Measurements from ENCODE around the gene INKA2. TPM values are rescaled to one million over a fixed set of nuclear protein-coding genes. Genes with fewer than 3 reads are reported as not detected.

Gene INKA2
- total and polyA plus RNA-seq, 4 donors = 1.3 to 14.8 (median 11.7) TPM; not detected in 1

GRCh38 chr1:111691886-111692285, 47.3 kb downstream of the INKA2 start:
- Histone ChIP-seq H3K27ac (ENCODE audit: low read depth in 1 of 2, low read length in 2 of 2) (no peak overlapping the region), H3K27me3 (ENCODE audit: control insufficient read depth in 1 of 2, insufficient read depth in 2 of 2, low read length in 1 of 2) (no peaks in the 10 kb centered on the region), H3K4me3 (ENCODE audit: low read length in 2 of 2) (no peak overlapping the region), H3K4me1 (ENCODE audit: control insufficient read depth in 1 of 2, insufficient read depth in 2 of 2, low read length in 2 of 2) (peaks cover 0 to 2% of the 10 kb centered on the region in 2 donors), H3K36me3 (ENCODE audit: control insufficient read depth in 1 of 2, insufficient read depth in 2 of 2, low read length in 1 of 2) (no peaks in the 10 kb centered on the region), H3K9me3 (ENCODE audit: control insufficient read depth, low read length) (no peaks in the 10 kb centered on the region)
- ATAC-seq (ENCODE audit: low FRiP score) = no peak
- DNase-seq = no peak
- intact Hi-C loops (cut with DNase I) = loop anchor here in 1 of 2 donors (5.0 kb wide), 1 partner anchor 185 kb away; no protein-coding TSS in a partner anchor
- 95 to 98% methylated on average over 1 of the region's 1 CpG for WGBS, 2 donors

DNA sequence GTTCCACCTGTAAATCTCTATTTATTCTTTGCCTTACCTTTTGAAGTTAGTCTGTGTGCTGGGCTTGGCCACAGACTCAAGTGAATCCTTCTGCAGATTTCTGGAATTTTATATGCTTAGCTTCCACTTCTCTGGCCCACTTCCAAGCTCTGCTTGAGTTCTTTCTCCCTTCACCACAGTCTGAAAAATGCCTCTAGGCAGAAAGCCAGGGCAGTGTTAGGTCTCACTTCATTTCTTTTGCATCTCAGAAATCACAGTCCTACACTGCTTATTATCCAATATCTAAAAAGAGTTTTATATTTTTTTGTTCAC, 48.9 kb downstream of the INKA2 start:
- ATAC-seq (ENCODE audit: low FRiP score) (no peak), DNase-seq (peak; percentile 52 to 67)
- Histone ChIP-seq H3K27ac (ENCODE audit: low read depth in 1 of 2, low read length in 2 of 2) (no peak overlapping the region), H3K36me3 (ENCODE audit: control insufficient read depth in 1 of 2, insufficient read depth in 2 of 2, low read length in 1 of 2) (no peaks in the 10 kb centered on the region), H3K27me3 (ENCODE audit: control insufficient read depth in 1 of 2, insufficient read depth in 2 of 2, low read length in 1 of 2) (no peaks in the 10 kb centered on the region), H3K4me3 (ENCODE audit: low read length in 2 of 2) (no peak overlapping the region), H3K4me1 (ENCODE audit: control insufficient read depth in 1 of 2, insufficient read depth in 2 of 2, low read length in 2 of 2) (peaks cover 0 to 2% of the 10 kb centered on the region in 2 donors), H3K9me3 (ENCODE audit: control insufficient read depth, low read length) (no peaks in the 10 kb centered on the region)
- intact Hi-C loops (cut with DNase I) = loop anchor here in 1 of 2 donors (5.0 kb wide), 1 partner anchor 183 kb away; no protein-coding TSS in a partner anchor

Other genes starting within 250 kb of the INKA2 start
- gene ADORA3, start 235.8 kb downstream of the INKA2 start, total RNA-seq = 10 to 100 TPM in 1 of 2 donors, 1 to 10 TPM in 1; 4.3 to 10.5 TPM
- 10 to 100 TPM in 1 of 2 donors, 1 to 10 TPM in 1; 3.4 to 13.4 TPM for gene ADORA3, start 235.8 kb downstream of the INKA2 start, polyA plus RNA-seq
- 1 to 10 TPM; 4.0 to 6.0 TPM for gene TMIGD3, start 235.8 kb downstream of the INKA2 start, total RNA-seq
- gene TMIGD3, start 235.8 kb downstream of the INKA2 start, polyA plus RNA-seq = 1 to 10 TPM; 1.3 to 7.3 TPM
- gene RAP1A, start 119.6 kb downstream of the INKA2 start, total RNA-seq = 100 to 1,000 TPM; 125 to 174 TPM
- gene RAP1A, start 119.6 kb downstream of the INKA2 start, polyA plus RNA-seq = 100 to 1,000 TPM; 108 to 318 TPM
- 1 to 10 TPM; 7.9 to 8.8 TPM for gene DDX20, start 16.5 kb upstream of the INKA2 start, total RNA-seq
- gene DDX20, start 16.5 kb upstream of the INKA2 start, polyA plus RNA-seq = 1 to 10 TPM; 3.9 to 5.9 TPM